Stomach (tissue), 4 donors: ENCODE measurements around the gene C11orf71.

Experiments used
- EP300 ChIP-seq: sonication (generic); formaldehyde crosslinking; IDR thresholded peaks from one replicate; pipeline ENCODE4 v1.6.1; 2017; ENCODE audit warnings: antibody characterized with exemption
- POLR2A ChIP-seq, 4 donors: fragments of 450-650 bp; IDR thresholded peaks; one replicate each; pipeline ENCODE4 v1.6.1; 2016; ENCODE audit warnings: antibody characterized with exemption in 4 of 4, control low read depth in 2 of 4, mild to moderate bottlenecking in 1 of 4, moderate library complexity in 1 of 4
- POLR2AphosphoS5 ChIP-seq, 3 donors: sonication (generic); formaldehyde crosslinking; IDR thresholded peaks; one replicate each; pipeline ENCODE4 v1.6.1; 2016; ENCODE audit warnings: antibody characterized with exemption in 3 of 3
- TF ChIP-seq, protein P1 (sequence below), 7 experiments: fragments of 450-650 bp in 4 of 7; fragments of 200-600 bp in 3 of 7; sonication (generic) in 3 of 7; IDR thresholded peaks; one replicate each; pipeline ENCODE4 v1.5.1; 2016 to 2019; ENCODE audit warnings: antibody characterized with exemption in 7 of 7, control low read depth in 2 of 7, mild to moderate bottlenecking in 1 of 7

DNA sequence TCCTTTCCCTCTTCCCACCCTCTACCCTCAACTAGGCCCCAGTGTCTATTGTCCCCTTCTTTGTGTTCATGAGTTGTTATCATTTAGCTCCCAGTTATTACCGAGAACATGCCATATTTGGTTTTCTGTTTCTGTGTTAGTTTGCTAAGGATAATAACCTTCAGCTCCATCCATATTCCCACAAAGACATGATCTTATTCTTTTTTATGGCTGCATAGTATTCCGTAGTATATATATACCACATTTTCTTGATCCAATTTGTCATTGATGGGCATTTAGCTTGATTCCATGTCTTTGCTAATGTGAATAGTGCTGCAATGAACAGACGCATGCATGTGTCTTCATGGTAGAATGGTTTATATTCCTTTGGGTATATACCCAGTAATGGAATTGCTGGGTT lies 17.8 kb downstream of the C11orf71 start:
- TF ChIP-seq POLR2A (IDR thresholded peaks at IDR 0.05) (no peak), POLR2AphosphoS5 (IDR thresholded peaks at IDR 0.05) (no peak), EP300 (no peak)
- TF ChIP-seq, protein P1, sequence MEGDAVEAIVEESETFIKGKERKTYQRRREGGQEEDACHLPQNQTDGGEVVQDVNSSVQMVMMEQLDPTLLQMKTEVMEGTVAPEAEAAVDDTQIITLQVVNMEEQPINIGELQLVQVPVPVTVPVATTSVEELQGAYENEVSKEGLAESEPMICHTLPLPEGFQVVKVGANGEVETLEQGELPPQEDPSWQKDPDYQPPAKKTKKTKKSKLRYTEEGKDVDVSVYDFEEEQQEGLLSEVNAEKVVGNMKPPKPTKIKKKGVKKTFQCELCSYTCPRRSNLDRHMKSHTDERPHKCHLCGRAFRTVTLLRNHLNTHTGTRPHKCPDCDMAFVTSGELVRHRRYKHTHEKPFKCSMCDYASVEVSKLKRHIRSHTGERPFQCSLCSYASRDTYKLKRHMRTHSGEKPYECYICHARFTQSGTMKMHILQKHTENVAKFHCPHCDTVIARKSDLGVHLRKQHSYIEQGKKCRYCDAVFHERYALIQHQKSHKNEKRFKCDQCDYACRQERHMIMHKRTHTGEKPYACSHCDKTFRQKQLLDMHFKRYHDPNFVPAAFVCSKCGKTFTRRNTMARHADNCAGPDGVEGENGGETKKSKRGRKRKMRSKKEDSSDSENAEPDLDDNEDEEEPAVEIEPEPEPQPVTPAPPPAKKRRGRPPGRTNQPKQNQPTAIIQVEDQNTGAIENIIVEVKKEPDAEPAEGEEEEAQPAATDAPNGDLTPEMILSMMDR (IDR thresholded peaks at IDR 0.05), result no peak
